Lung (tissue), 13 donors: ENCODE data around the gene RNU7-1. TPM values are rescaled to one million over a fixed set of nuclear protein-coding genes. Genes with fewer than 3 reads are reported as not detected.

ENCODE experiments used
- ATAC-seq: fragments of 200-7000 bp; cut with Tn5 transposase; one replicate; pipeline ENCODE4 v1.9.1; 2020; ENCODE audit warnings: moderate number of reproducible peaks; ENCODE audit not compliant: insufficient read depth, low FRiP score
- DNase-seq, 3 donors: peaks; one replicate each; pipeline ENCODE4 v3.0.0-alpha.2; 2013 to 2017
- H3K27ac ChIP-seq, 2 donors: one replicate each; pipeline ENCODE4 v1.5.1; 2013; ENCODE audit warnings: mild to moderate bottlenecking in 2 of 2, moderate library complexity in 2 of 2, control low read depth in 1 of 2, inconsistent platforms in 1 of 2, low read depth in 1 of 2, low read length in 1 of 2
- H3K27me3 ChIP-seq, 3 donors: one replicate each; pipeline ENCODE4 v1.5.1; 2013; ENCODE audit warnings: low read length in 2 of 3; ENCODE audit not compliant: control insufficient read depth in 3 of 3, insufficient read depth in 3 of 3
- H3K36me3 ChIP-seq, 4 donors: one replicate each; pipeline ENCODE4 v1.5.1; 2013; ENCODE audit warnings: low read length in 4 of 4, mild to moderate bottlenecking in 1 of 4, moderate library complexity in 1 of 4; ENCODE audit not compliant: control insufficient read depth in 4 of 4, insufficient read depth in 4 of 4
- H3K4me1 ChIP-seq, 5 donors: one replicate each; pipeline ENCODE4 v1.5.1; 2013; ENCODE audit warnings: low read length in 5 of 5, mild to moderate bottlenecking in 2 of 5, moderate library complexity in 1 of 5; ENCODE audit not compliant: control insufficient read depth in 5 of 5, insufficient read depth in 5 of 5
- H3K4me3 ChIP-seq: one replicate; pipeline ENCODE4 v1.5.1; 2013; ENCODE audit warnings: mild to moderate bottlenecking, control low read depth, moderate library complexity
- H3K9ac ChIP-seq, 2 donors: one replicate each; pipeline ENCODE4 v1.5.1; 2013; ENCODE audit warnings: low read length in 2 of 2, control low read depth in 1 of 2; ENCODE audit not compliant: insufficient read depth in 1 of 2
- H3K9me3 ChIP-seq, 4 donors: one replicate each; pipeline ENCODE4 v1.5.1; 2013; ENCODE audit warnings: low read length in 3 of 4, mild to moderate bottlenecking in 1 of 4, moderate library complexity in 1 of 4; ENCODE audit not compliant: control insufficient read depth in 4 of 4, insufficient read depth in 3 of 4
- WGBS, 2 donors: extraction: QIAGEN DNeasy Blood & Tissue Kit; methylation state at CpG; one replicate each; pipeline ENCODE4 v1.1.7; 2013; 5-methylcytosine and 5-hydroxymethylcytosine counted together
- polyA plus RNA-seq, 2 donors: library from polyadenylated mRNA; stranded (reverse); fragments of 200-250 nt; gene quantifications; one replicate each; pipeline ENCODE4 v1.2.1, GENCODE V29; 2013
- small RNA-seq: library from RNA; depleted of rRNA; stranded (forward); fragments of <200 nt; gene quantifications from one replicate; pipeline ENCODE3, GENCODE V24; 2014; ENCODE audit warnings: low replicate concordance
- total RNA-seq, 2 donors: library from RNA; depleted of rRNA in 1 of 2; stranded (reverse); fragments of >200 nt in 1 of 2; gene quantifications; one replicate each; pipeline ENCODE4 v1.2.1, GENCODE V29; 2014 to 2021
- TF ChIP-seq, protein P1 (sequence below): IDR thresholded peaks from 2 replicates; pipeline ENCODE4 v1.5.1; 2012; ENCODE audit warnings: mild to moderate bottlenecking; ENCODE audit errors: control extremely low read depth, extremely low read depth
- donor health status: control.
- donor health status: control.
- donor health status: Bipolar disorder and iron deficiency.
- donor health status: healthy.
- donor health status: DM: yes; HTN: yes; CAD: no.

RNU7-1 gene
- total and polyA plus RNA-seq, 4 donors = not detected

DNA sequence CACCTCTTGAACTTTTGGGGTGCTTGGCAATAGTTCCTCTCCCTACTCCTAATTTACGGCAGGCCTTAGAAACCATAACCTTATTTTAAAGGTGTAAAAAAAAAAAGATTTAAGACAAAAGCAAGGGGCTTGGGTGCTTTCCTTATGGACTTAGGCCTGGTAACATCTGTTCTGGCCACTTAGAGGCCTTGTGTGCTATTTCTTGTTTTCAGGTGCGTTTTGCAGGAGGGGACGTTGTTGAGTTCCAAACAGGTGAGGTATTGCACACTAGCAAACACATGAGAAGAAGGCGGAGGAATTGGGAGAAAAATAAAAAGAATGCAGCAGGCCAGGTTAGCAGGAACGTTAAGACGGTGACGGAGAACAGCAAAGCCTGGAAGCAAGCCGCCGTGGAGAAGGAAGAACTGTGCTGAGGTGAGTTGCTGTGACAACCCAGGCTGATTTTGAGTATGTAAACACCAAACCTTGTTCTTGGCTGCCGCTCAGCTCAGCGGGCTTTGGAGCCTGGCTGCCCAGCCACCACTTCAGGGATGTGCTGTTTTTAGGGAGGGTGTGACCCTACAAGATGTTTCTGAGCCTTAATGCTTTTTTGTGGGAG is 44.4 kb downstream of the RNU7-1 start:
- peaks cover 2 to 14% (median 7%) of the 10 kb centered on the region in 4 donors for H3K36me3 ChIP-seq
- peak overlapping the region in 1 of 2 donors; percentile 93 for H3K27ac ChIP-seq
- H3K4me1 ChIP-seq = peaks cover 0 to 3% (median 0%) of the 10 kb centered on the region in 5 donors
- peak overlapping the region; percentile 16 to 72 for H3K9ac ChIP-seq
- no peaks in the 10 kb centered on the region for H3K27me3 ChIP-seq
- peak; percentile 65 to 84 (median 70) for DNase-seq
- TF ChIP-seq, protein P1, sequence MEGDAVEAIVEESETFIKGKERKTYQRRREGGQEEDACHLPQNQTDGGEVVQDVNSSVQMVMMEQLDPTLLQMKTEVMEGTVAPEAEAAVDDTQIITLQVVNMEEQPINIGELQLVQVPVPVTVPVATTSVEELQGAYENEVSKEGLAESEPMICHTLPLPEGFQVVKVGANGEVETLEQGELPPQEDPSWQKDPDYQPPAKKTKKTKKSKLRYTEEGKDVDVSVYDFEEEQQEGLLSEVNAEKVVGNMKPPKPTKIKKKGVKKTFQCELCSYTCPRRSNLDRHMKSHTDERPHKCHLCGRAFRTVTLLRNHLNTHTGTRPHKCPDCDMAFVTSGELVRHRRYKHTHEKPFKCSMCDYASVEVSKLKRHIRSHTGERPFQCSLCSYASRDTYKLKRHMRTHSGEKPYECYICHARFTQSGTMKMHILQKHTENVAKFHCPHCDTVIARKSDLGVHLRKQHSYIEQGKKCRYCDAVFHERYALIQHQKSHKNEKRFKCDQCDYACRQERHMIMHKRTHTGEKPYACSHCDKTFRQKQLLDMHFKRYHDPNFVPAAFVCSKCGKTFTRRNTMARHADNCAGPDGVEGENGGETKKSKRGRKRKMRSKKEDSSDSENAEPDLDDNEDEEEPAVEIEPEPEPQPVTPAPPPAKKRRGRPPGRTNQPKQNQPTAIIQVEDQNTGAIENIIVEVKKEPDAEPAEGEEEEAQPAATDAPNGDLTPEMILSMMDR = no peak
- 69 to 88% methylated on average over 11 of the region's 11 CpGs for WGBS, 2 donors
- H3K9me3 ChIP-seq = no peaks in the 10 kb centered on the region
- peak; percentile 84 for ATAC-seq
- no peak overlapping the region for H3K4me3 ChIP-seq

Small RNA genes lying within 50 kb of the gene (small RNA-seq; reads per million reads assigned to genes)
- 284 reads per million, percentile 99 among the genes with 10 or more reads in this experiment for gene MIR141
- 107 reads per million, percentile 98 among the genes with 10 or more reads in this experiment for gene MIR200C
- not detected for gene RNU7-1
- 0.37 reads per million, percentile 46 among the genes with 10 or more reads in this experiment for gene SCARNA12

Other genes starting within 250 kb of the RNU7-1 start
- 1 to 10 TPM in 1 of 2 donors, under 1 TPM in 1; 0.25 to 1.4 TPM for gene PIANP, start 243.0 kb upstream of the RNU7-1 start, total RNA-seq
- gene PIANP, start 243.0 kb upstream of the RNU7-1 start, polyA plus RNA-seq = under 1 TPM; 0.23 to 0.37 TPM
- 10 to 100 TPM; 40.1 to 74.7 TPM for gene COPS7A, start 219.8 kb upstream of the RNU7-1 start, total RNA-seq
- 10 to 100 TPM; 53.4 to 69.0 TPM for gene COPS7A, start 219.8 kb upstream of the RNU7-1 start, polyA plus RNA-seq
- gene MLF2, start 190.7 kb upstream of the RNU7-1 start, total RNA-seq = 100 to 1,000 TPM in 1 of 2 donors, 10 to 100 TPM in 1; 95.9 to 160 TPM
- gene MLF2, start 190.7 kb upstream of the RNU7-1 start, polyA plus RNA-seq = 100 to 1,000 TPM; 169 to 171 TPM
- 100 to 1,000 TPM in 1 of 2 donors, 10 to 100 TPM in 1; 65.6 to 301 TPM for gene PTMS, start 177.5 kb upstream of the RNU7-1 start, total RNA-seq
- gene PTMS, start 177.5 kb upstream of the RNU7-1 start, polyA plus RNA-seq = 100 to 1,000 TPM; 196 to 801 TPM
- 1 to 10 TPM in 1 of 2 donors, under 1 TPM in 1; 0.82 to 1.7 TPM for gene LAG3, start 171.3 kb upstream of the RNU7-1 start, total RNA-seq
- 1 to 10 TPM; 1.2 to 1.7 TPM for gene LAG3, start 171.3 kb upstream of the RNU7-1 start, polyA plus RNA-seq
- gene CD4, start 154.3 kb upstream of the RNU7-1 start, total RNA-seq = 10 to 100 TPM; 60.6 to 83.7 TPM
- gene CD4, start 154.3 kb upstream of the RNU7-1 start, polyA plus RNA-seq = 10 to 100 TPM; 20.6 to 45.5 TPM
- 10 to 100 TPM; 23.4 to 36.0 TPM for gene GPR162, start 122.0 kb upstream of the RNU7-1 start, total RNA-seq
- gene GPR162, start 122.0 kb upstream of the RNU7-1 start, polyA plus RNA-seq = 10 to 100 TPM; 22.8 to 24.6 TPM
- gene P3H3, start 115.4 kb upstream of the RNU7-1 start, total RNA-seq = 10 to 100 TPM; 16.1 to 23.3 TPM
- 10 to 100 TPM in 1 of 2 donors, 1 to 10 TPM in 1; 9.3 to 12.2 TPM for gene P3H3, start 115.4 kb upstream of the RNU7-1 start, polyA plus RNA-seq
- gene GNB3, start 102.9 kb upstream of the RNU7-1 start, total RNA-seq = 1 to 10 TPM; 1.3 to 3.3 TPM
- gene GNB3, start 102.9 kb upstream of the RNU7-1 start, polyA plus RNA-seq = 1 to 10 TPM; 1.2 to 2.0 TPM
- gene CDCA3, start 92.5 kb upstream of the RNU7-1 start, total RNA-seq = 1 to 10 TPM; 1.3 to 3.5 TPM
- gene CDCA3, start 92.5 kb upstream of the RNU7-1 start, polyA plus RNA-seq = 1 to 10 TPM; 2.2 to 4.1 TPM
- gene USP5, start 91.7 kb upstream of the RNU7-1 start, total RNA-seq = 10 to 100 TPM; 35.3 to 92.1 TPM
- 10 to 100 TPM; 24.8 to 38.1 TPM for gene USP5, start 91.7 kb upstream of the RNU7-1 start, polyA plus RNA-seq
- 100 to 1,000 TPM; 256 to 507 TPM for gene TPI1, start 76.3 kb upstream of the RNU7-1 start, total RNA-seq
- 1,000 to 10,000 TPM in 1 of 2 donors, 100 to 1,000 TPM in 1; 362 to 1,097 TPM for gene TPI1, start 76.3 kb upstream of the RNU7-1 start, polyA plus RNA-seq
- 10 to 100 TPM; 25.3 to 37.5 TPM for gene SPSB2, start 70.5 kb upstream of the RNU7-1 start, total RNA-seq
- gene SPSB2, start 70.5 kb upstream of the RNU7-1 start, polyA plus RNA-seq = 10 to 100 TPM; 21.0 to 39.8 TPM
- gene LRRC23, start 39.0 kb upstream of the RNU7-1 start, total RNA-seq = 10 to 100 TPM; 48.7 to 61.0 TPM
- 10 to 100 TPM; 29.6 to 35.5 TPM for gene LRRC23, start 39.0 kb upstream of the RNU7-1 start, polyA plus RNA-seq
- gene ENO2, start 29.2 kb upstream of the RNU7-1 start, total RNA-seq = 10 to 100 TPM; 14.4 to 41.9 TPM
- gene ENO2, start 29.2 kb upstream of the RNU7-1 start, polyA plus RNA-seq = 10 to 100 TPM; 26.8 to 34.8 TPM
- 100 to 1,000 TPM in 1 of 2 donors, 10 to 100 TPM in 1; 72.1 to 113 TPM for gene ATN1, start 15.9 kb upstream of the RNU7-1 start, total RNA-seq
- gene ATN1, start 15.9 kb upstream of the RNU7-1 start, polyA plus RNA-seq = 10 to 100 TPM; 63.5 to 87.5 TPM
- 100 to 1,000 TPM in 1 of 2 donors, 10 to 100 TPM in 1; 92.9 to 196 TPM for gene C12orf57, start 206 bp downstream of the RNU7-1 start, total RNA-seq
- gene C12orf57, start 206 bp downstream of the RNU7-1 start, polyA plus RNA-seq = 100 to 1,000 TPM; 370 to 437 TPM
- 100 to 1,000 TPM in 1 of 2 donors, 10 to 100 TPM in 1; 38.2 to 140 TPM for gene PTPN6, start 7.5 kb downstream of the RNU7-1 start, total RNA-seq
- 100 to 1,000 TPM; 201 to 222 TPM for gene PTPN6, start 7.5 kb downstream of the RNU7-1 start, polyA plus RNA-seq
- gene PHB2, start 26.8 kb downstream of the RNU7-1 start, total RNA-seq = 100 to 1,000 TPM; 103 to 154 TPM
- gene PHB2, start 26.8 kb downstream of the RNU7-1 start, polyA plus RNA-seq = 100 to 1,000 TPM; 129 to 149 TPM
- 10 to 100 TPM; 25.2 to 56.3 TPM for gene EMG1, start 27.1 kb downstream of the RNU7-1 start, total RNA-seq
- gene EMG1, start 27.1 kb downstream of the RNU7-1 start, polyA plus RNA-seq = 10 to 100 TPM; 38.6 to 42.0 TPM
- 10 to 100 TPM; 60.0 to 78.6 TPM for gene LPCAT3, start 74.7 kb downstream of the RNU7-1 start, total RNA-seq
- gene LPCAT3, start 74.7 kb downstream of the RNU7-1 start, polyA plus RNA-seq = 10 to 100 TPM; 45.4 to 52.4 TPM
- gene C1S, start 116.9 kb downstream of the RNU7-1 start, total RNA-seq = 100 to 1,000 TPM; 253 to 291 TPM
- 100 to 1,000 TPM; 148 to 252 TPM for gene C1S, start 116.9 kb downstream of the RNU7-1 start, polyA plus RNA-seq
- gene C1R, start 148.6 kb downstream of the RNU7-1 start, total RNA-seq = 100 to 1,000 TPM; 268 to 525 TPM
- gene C1R, start 148.6 kb downstream of the RNU7-1 start, polyA plus RNA-seq = 100 to 1,000 TPM; 416 to 452 TPM
- gene C1RL, start 165.4 kb downstream of the RNU7-1 start, total RNA-seq = 100 to 1,000 TPM; 108 to 116 TPM
- gene C1RL, start 165.4 kb downstream of the RNU7-1 start, polyA plus RNA-seq = 10 to 100 TPM; 60.5 to 65.4 TPM
- 1 to 10 TPM; 1.9 to 2.7 TPM for gene RBP5, start 185.1 kb downstream of the RNU7-1 start, total RNA-seq
- 1 to 10 TPM; 2.0 to 3.3 TPM for gene RBP5, start 185.1 kb downstream of the RNU7-1 start, polyA plus RNA-seq
- 10 to 100 TPM; 37.8 to 74.2 TPM for gene CLSTN3, start 186.6 kb downstream of the RNU7-1 start, total RNA-seq
- gene CLSTN3, start 186.6 kb downstream of the RNU7-1 start, polyA plus RNA-seq = 10 to 100 TPM; 30.8 to 36.3 TPM
- gene PEX5, start 245.9 kb downstream of the RNU7-1 start, total RNA-seq = 10 to 100 TPM; 52.1 to 59.8 TPM
- gene PEX5, start 245.9 kb downstream of the RNU7-1 start, polyA plus RNA-seq = 10 to 100 TPM; 19.8 to 34.8 TPM